K562 (cell line): ENCODE results near the gene DNMT3A. TPM values are rescaled to one million over a fixed set of nuclear protein-coding genes. Genes with fewer than 3 reads are reported as not detected.

Experiments used
- ATAC-seq: fragments of 200-7000 bp; cut with Tn5 transposase; 3 replicates; pipeline ENCODE4 v1.9.1; 2020; ENCODE audit warnings: moderate library complexity
- BruUV-seq: library from RNA; stranded (reverse); fragments of 400-500 nt; replicated peaks from 2 replicates; lab custom pipeline; 2021; lab: Mats Ljungman, UMichigan
- CTCF ChIA-PET: fragments of 300-600 bp; formaldehyde crosslinking; extraction: SDS; loops from one replicate; lab custom pipeline; 2021; ENCODE audit warnings: low intra/inter-chr PET ratio; lab: Yijun Ruan, JAX
- POLR2A ChIA-PET: fragments of 300-600, 350-650 bp; sonication (Branson Sonifier 250); formaldehyde crosslinking; extraction: SDS; loops from one replicate; lab custom pipeline; 2021; ENCODE audit warnings: antibody characterized with exemption, inconsistent platforms; lab: Yijun Ruan, JAX
- DNase-seq, 4 experiments: peaks; one replicate each; pipeline versions ENCODE4 v3.0.0 to v3.0.0-alpha.2; 2011 to 2018; ENCODE audit warnings: low spot score in 3 of 4, mixed read lengths in 3 of 4; ENCODE audit errors: extremely low read depth in 1 of 4
- FAIRE-seq: peaks from 2 replicates; lab custom pipeline; 2011; peaks lifted over from hg19 to GRCh38; lab: Jason Lieb, UNC
- H2AFZ ChIP-seq: 2 replicates; pipeline ENCODE4 v1.6.0; 2011; ENCODE audit warnings: low read depth, low read length, control low read depth, inconsistent platforms
- H3K27ac ChIP-seq: fragments of 200-600 bp; 3 replicates; pipeline ENCODE4 v1.8.0; 2011; ENCODE audit warnings: low read depth, mild to moderate bottlenecking, control low read depth, inconsistent platforms, low read length, moderate library complexity, mixed read lengths; ENCODE audit errors: extremely low read depth
- H3K27me3 ChIP-seq, 2 experiments: fragments of 300-600 bp in 1 of 2; 2 replicates in 1 of 2; 3 replicates in 1 of 2; pipeline versions ENCODE4 v1.6.0 to v1.8.0; 2011; ENCODE audit warnings: inconsistent platforms in 2 of 2, low read length in 2 of 2, mild to moderate bottlenecking in 1 of 2, mixed read lengths in 1 of 2, moderate library complexity in 1 of 2; ENCODE audit not compliant: control insufficient read depth in 2 of 2, insufficient read depth in 2 of 2
- H3K36me3 ChIP-seq: fragments of 300-600 bp; 3 replicates; pipeline ENCODE4 v1.8.0; 2011; ENCODE audit warnings: mild to moderate bottlenecking, low read length, inconsistent platforms; ENCODE audit not compliant: control insufficient read depth, insufficient read depth
- H3K4me1 ChIP-seq, 2 experiments: fragments of 200-600 bp in 1 of 2; replicated peaks in 1 of 2; 2 replicates in 1 of 2; 3 replicates in 1 of 2; pipeline versions ENCODE4 v1.5.1 to v1.8.0; 2011; ENCODE audit warnings: inconsistent platforms in 2 of 2, low read length in 2 of 2, mild to moderate bottlenecking in 1 of 2, mixed read lengths in 1 of 2, moderate library complexity in 1 of 2; ENCODE audit not compliant: control insufficient read depth in 2 of 2, insufficient read depth in 2 of 2
- H3K4me2 ChIP-seq: 2 replicates; pipeline ENCODE4 v1.6.1; 2011; ENCODE audit warnings: low read length, control low read depth, inconsistent platforms, mixed read lengths; ENCODE audit not compliant: insufficient read depth
- H3K4me3 ChIP-seq: fragments of 200-600 bp; sonication (generic), shearing (Covaris generic); 2 replicates; pipeline ENCODE4 v1.5.1; 2016; ENCODE audit warnings: control low read depth, inconsistent platforms
- H3K79me2 ChIP-seq: fragments of 200-600 bp; 3 replicates; pipeline ENCODE4 v1.8.0; 2011; ENCODE audit warnings: low read length, inconsistent platforms; ENCODE audit not compliant: control insufficient read depth, insufficient read depth
- H3K9ac ChIP-seq, 2 experiments: 2 replicates each; pipeline versions ENCODE4 v1.6.0 to v1.6.1; 2011; ENCODE audit warnings: low read depth in 2 of 2, low read length in 2 of 2, control low read depth in 1 of 2, inconsistent platforms in 1 of 2, mild to moderate bottlenecking in 1 of 2, mixed read lengths in 1 of 2; ENCODE audit not compliant: insufficient read depth in 1 of 2
- H3K9me1 ChIP-seq: one replicate; pipeline ENCODE4 v1.6.0; 2011; ENCODE audit warnings: inconsistent platforms, mild to moderate bottlenecking, low read length, moderate library complexity; ENCODE audit not compliant: control insufficient read depth, insufficient read depth
- H3K9me3 ChIP-seq: replicated peaks from 2 replicates; pipeline ENCODE4 v1.5.1; 2011; ENCODE audit warnings: low read depth, low read length, inconsistent platforms; ENCODE audit not compliant: control insufficient read depth, insufficient read depth
- H4K20me1 ChIP-seq: replicated peaks from 2 replicates; pipeline ENCODE4 v1.6.1; 2011; ENCODE audit warnings: low read length, inconsistent platforms, mixed read lengths; ENCODE audit not compliant: control insufficient read depth, insufficient read depth
- CREBBP ChIP-seq: IDR thresholded peaks from one replicate; pipeline ENCODE4 v1.6.1; 2012; ENCODE audit warnings: low read depth, mild to moderate bottlenecking, control low read depth, inconsistent platforms, low read length
- FOS ChIP-seq: IDR thresholded peaks from 3 replicates; pipeline ENCODE4 v1.6.1; 2011; ENCODE audit not compliant: insufficient read length; ENCODE audit errors: extremely low read depth
- IRF9 ChIP-seq: fragments of 450-650 bp; IDR thresholded peaks from 2 replicates; pipeline ENCODE4 v1.6.1; 2016; ENCODE audit warnings: missing biosample characterization, missing genetic modification characterization
- POLR3G ChIP-seq: IDR thresholded peaks from 2 replicates; pipeline ENCODE4 v1.6.1; 2011; ENCODE audit not compliant: insufficient read length, insufficient replicate concordance; ENCODE audit errors: extremely low read depth
- PTRF ChIP-seq: fragments of 450-650 bp; IDR thresholded peaks from 2 replicates; pipeline ENCODE4 v1.6.1; 2016; ENCODE audit warnings: mild to moderate bottlenecking, missing genetic modification characterization, missing compliant biosample characterization
- RUNX1 ChIP-seq: sonication (generic); IDR thresholded peaks from 2 replicates; pipeline ENCODE4 v1.6.1; 2016; ENCODE audit warnings: antibody characterized with exemption, low read depth
- SMARCA5 ChIP-seq: fragments of 450-650 bp; IDR thresholded peaks from 2 replicates; pipeline ENCODE4 v1.6.1; 2016
- YBX1 ChIP-seq: fragments of 450-650 bp; IDR thresholded peaks from 2 replicates; pipeline ENCODE4 v1.7.1; 2016; ENCODE audit warnings: mild to moderate bottlenecking
- ZC3H8 ChIP-seq: fragments of 450-650 bp; IDR thresholded peaks from 2 replicates; pipeline ENCODE4 v1.6.1; 2017
- WGBS: fragments of 100-300 bp; shearing (Covaris generic); methylation state at CpG from one replicate; pipeline ENCODE4 v1.1.6; 2016; ENCODE audit warnings: low coverage, mixed read lengths; ENCODE audit not compliant: insufficient coverage; ENCODE audit errors: missing lambda C conversion rate; 5-methylcytosine and 5-hydroxymethylcytosine counted together
- in situ Hi-C: fragments of 300-500 bp; cut with MboI; formaldehyde crosslinking; loops from 4 replicates; pipeline ENCODE4 v1.15.0; 2018; ENCODE audit warnings: inconsistent platforms, mixed read lengths
- intact Hi-C: fragments of 100-400 bp; cut with micrococcal nuclease; formaldehyde crosslinking; loops from 2 replicates; pipeline ENCODE4 v1.14.2; 2022
- polyA plus RNA-seq, 8 experiments: library from polyadenylated mRNA; depleted of rRNA in 4 of 8; stranded (reverse) in 5 of 8; unstranded in 3 of 8; fragments of >200 nt; fragmentation: Nextera tagmentation in 2 of 8; fragmentation: Illumina TruSeq in 1 of 8; extraction: Ambion mirVana in 2 of 8; extraction: Trizol in 1 of 8; gene quantifications; 2 replicates each; pipeline versions ENCODE4 v1.2.1 to v1.2.3, GENCODE V29; 2011 to 2014; ENCODE audit warnings: inconsistent platforms in 1 of 8, missing spikeins in 1 of 8
- total RNA-seq, 7 experiments: library from RNA; depleted of rRNA in 6 of 7; stranded (reverse); fragments of >200 nt in 6 of 7; fragmentation: Illumina TruSeq in 2 of 7; extraction: Trizol in 2 of 7; gene quantifications; 2 replicates each; pipeline versions ENCODE4 v1.2.1 to v1.2.3, GENCODE V29; 2011 to 2021; ENCODE audit warnings: low replicate concordance in 1 of 7
- TF ChIP-seq, protein P1 (sequence below): fragments of 250-450 bp; sonication (Bioruptor Pico); IDR thresholded peaks from 2 replicates; pipeline ENCODE4 v1.5.0; 2021; ENCODE audit warnings: mild to moderate bottlenecking, borderline replicate concordance
- TF ChIP-seq, protein P2 (sequence below), 2 experiments: fragments of 250-450 bp in 1 of 2; fragments of 450-650 bp in 1 of 2; sonication (Bioruptor Pico) in 1 of 2; IDR thresholded peaks; 2 replicates each; pipeline versions ENCODE4 v1.6.1 to v1.8.0; 2016 to 2021; ENCODE audit warnings: mild to moderate bottlenecking in 2 of 2, moderate library complexity in 2 of 2, missing compliant biosample characterization in 1 of 2, missing genetic modification characterization in 1 of 2
- TF ChIP-seq, protein P3 (sequence below): sonication (generic); formaldehyde crosslinking; IDR thresholded peaks from 2 replicates; pipeline ENCODE4 v1.8.1; 2022; ENCODE audit warnings: missing genetic modification reagents
- TF ChIP-seq, protein P4 (sequence below): fragments of 450-650 bp; formaldehyde crosslinking; IDR thresholded peaks from 2 replicates; pipeline ENCODE4 v1.4.0; 2020; ENCODE audit warnings: mild to moderate bottlenecking, moderate library complexity

Gene DNMT3A
- total and polyA plus RNA-seq, 9 of the 15 experiments (the other 6 are each of a cell fraction or from before 2014, with no cell fraction given) = 3.0 to 16.0 (median 6.1) TPM

DNA sequence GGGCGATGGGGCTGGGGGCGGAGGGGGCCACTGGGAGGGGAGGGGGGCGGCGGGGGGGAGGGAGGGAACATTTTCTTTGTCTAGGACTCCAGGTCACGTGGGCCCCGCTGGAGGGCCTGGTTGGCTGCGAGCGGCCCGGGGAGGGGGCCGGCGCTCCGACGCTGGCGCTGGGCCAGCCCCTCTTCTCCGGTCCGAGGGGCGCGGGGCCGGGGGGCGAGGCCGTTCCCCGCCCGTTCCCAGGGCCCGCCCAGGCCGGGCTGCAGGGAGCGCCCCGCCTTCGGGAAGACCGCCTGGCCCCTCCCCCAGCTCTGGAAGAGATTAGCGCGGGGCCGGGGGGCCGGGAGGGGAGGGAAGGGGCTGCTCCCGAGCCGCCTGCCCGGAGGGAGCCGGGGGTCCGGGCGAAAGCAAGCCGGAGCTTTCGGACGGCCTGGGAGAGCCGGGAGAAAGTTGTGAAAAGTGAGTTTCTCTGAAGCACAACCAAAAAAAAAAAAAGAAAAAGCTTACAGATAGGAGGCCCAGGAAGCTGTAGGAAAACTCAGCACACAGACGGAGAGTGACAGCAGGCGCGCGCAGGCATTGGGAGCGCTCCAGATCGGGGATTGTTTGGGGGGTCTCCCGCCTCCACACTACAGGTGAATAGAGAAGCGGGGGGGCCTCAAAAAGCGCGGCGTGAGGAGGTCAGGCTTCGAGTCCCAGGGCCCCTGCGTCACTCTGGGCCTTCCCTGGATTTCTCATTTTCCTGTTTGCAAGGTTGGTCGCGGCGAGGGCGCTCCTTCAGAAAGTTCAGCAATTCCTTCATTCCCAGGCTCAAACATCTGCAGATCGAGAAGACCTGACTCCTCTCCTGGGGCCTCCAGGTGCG lies 89.2 kb downstream of the DNMT3A start:
- ChIA-PET CTCF (no interaction called here), POLR2A (interaction anchor here (0.6 to 1.8 kb wide), 2 partner anchors 9 to 68 kb away, joined by 3 to 11 read pairs; no protein-coding TSS in a partner anchor)
- 69% methylated on average over 12 of the region's 62 CpGs for WGBS
- H3K4me2 ChIP-seq = peak overlapping the region; percentile 80; the same call in 1 of the 2 replicates
- H3K4me3 ChIP-seq = peak overlapping the region; percentile 45
- H3K79me2 ChIP-seq = peaks cover 4% of the 10 kb centered on the region; the same call in 2 of the 3 replicates
- H3K4me1 ChIP-seq = peaks cover 31 to 40% of the 10 kb centered on the region in 2 experiments
- no peaks in the 10 kb centered on the region for H4K20me1 ChIP-seq
- peak overlapping the region; percentile 93 for H2AFZ ChIP-seq
- H3K27ac ChIP-seq = peak overlapping the region; percentile 70; the same call in 1 of the 3 replicates
- H3K27me3 ChIP-seq = no peaks in the 10 kb centered on the region; a peak in 1 of 5 replicates
- no peaks in the 10 kb centered on the region for H3K9me1 ChIP-seq
- no peak for FAIRE-seq
- peak; percentile 77 to 97 (median 94) for DNase-seq
- intact Hi-C loops = no loop called here
- H3K9ac ChIP-seq = peak overlapping the region; percentile 53 to 87; a peak in 3 of 4 replicates
- no TSS peak for BruUV-seq
- in situ Hi-C loops = no loop called here
- H3K36me3 ChIP-seq = peaks cover 3% of the 10 kb centered on the region; the same call in 1 of the 3 replicates
- H3K9me3 ChIP-seq = no peaks in the 10 kb centered on the region
- ATAC-seq = peak; percentile 79
- TF ChIP-seq, protein P1, sequence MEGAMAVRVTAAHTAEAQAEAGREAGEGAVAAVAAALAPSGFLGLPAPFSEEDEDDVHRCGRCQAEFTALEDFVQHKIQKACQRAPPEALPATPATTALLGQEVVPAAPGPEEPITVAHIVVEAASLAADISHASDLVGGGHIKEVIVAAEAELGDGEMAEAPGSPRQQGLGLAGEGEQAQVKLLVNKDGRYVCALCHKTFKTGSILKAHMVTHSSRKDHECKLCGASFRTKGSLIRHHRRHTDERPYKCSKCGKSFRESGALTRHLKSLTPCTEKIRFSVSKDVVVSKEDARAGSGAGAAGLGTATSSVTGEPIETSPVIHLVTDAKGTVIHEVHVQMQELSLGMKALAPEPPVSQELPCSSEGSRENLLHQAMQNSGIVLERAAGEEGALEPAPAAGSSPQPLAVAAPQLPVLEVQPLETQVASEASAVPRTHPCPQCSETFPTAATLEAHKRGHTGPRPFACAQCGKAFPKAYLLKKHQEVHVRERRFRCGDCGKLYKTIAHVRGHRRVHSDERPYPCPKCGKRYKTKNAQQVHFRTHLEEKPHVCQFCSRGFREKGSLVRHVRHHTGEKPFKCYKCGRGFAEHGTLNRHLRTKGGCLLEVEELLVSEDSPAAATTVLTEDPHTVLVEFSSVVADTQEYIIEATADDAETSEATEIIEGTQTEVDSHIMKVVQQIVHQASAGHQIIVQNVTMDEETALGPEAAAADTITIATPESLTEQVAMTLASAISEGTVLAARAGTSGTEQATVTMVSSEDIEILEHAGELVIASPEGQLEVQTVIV = no peak
- TF ChIP-seq RUNX1 = no peak
- TF ChIP-seq IRF9 (tag) = no peak
- TF ChIP-seq, protein P2, sequence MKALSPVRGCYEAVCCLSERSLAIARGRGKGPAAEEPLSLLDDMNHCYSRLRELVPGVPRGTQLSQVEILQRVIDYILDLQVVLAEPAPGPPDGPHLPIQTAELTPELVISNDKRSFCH (CRISPR knock-in tag; IDR thresholded peaks at IDR 0.05) = no peak
- TF ChIP-seq, protein P2 (tag; IDR thresholded peaks at IDR 0.05) = no peak
- no peak for TF ChIP-seq PTRF (tag)
- TF ChIP-seq, protein P3, sequence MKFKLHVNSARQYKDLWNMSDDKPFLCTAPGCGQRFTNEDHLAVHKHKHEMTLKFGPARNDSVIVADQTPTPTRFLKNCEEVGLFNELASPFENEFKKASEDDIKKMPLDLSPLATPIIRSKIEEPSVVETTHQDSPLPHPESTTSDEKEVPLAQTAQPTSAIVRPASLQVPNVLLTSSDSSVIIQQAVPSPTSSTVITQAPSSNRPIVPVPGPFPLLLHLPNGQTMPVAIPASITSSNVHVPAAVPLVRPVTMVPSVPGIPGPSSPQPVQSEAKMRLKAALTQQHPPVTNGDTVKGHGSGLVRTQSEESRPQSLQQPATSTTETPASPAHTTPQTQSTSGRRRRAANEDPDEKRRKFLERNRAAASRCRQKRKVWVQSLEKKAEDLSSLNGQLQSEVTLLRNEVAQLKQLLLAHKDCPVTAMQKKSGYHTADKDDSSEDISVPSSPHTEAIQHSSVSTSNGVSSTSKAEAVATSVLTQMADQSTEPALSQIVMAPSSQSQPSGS (CRISPR knock-in tag) = no peak
- TF ChIP-seq, protein P4, sequence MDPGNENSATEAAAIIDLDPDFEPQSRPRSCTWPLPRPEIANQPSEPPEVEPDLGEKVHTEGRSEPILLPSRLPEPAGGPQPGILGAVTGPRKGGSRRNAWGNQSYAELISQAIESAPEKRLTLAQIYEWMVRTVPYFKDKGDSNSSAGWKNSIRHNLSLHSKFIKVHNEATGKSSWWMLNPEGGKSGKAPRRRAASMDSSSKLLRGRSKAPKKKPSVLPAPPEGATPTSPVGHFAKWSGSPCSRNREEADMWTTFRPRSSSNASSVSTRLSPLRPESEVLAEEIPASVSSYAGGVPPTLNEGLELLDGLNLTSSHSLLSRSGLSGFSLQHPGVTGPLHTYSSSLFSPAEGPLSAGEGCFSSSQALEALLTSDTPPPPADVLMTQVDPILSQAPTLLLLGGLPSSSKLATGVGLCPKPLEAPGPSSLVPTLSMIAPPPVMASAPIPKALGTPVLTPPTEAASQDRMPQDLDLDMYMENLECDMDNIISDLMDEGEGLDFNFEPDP (CRISPR knock-in tag) = no peak
- TF ChIP-seq FOS = no peak
- TF ChIP-seq CREBBP = no peak
- TF ChIP-seq SMARCA5 = no peak
- TF ChIP-seq POLR3G = no peak
- no peak for TF ChIP-seq ZC3H8
- no peak for TF ChIP-seq YBX1
